ENCODE measurements around the gene SHANK1. TPM values are rescaled to one million over a fixed set of nuclear protein-coding genes. Genes with fewer than 3 reads are reported as not detected.
A peak's percentile ranks its signal among the peaks of the same experiment; 100 is the strongest.

SHANK1 gene
- total and polyA plus RNA-seq, 2 of the 4 experiments (the other 2 are of a cell fraction): 6.1 to 6.7 TPM

- Histone ChIP-seq H3K4me3 (ENCODE audit: insufficient read depth, low read depth, low read length) (no peak overlapping the region), H2AK5ac (ENCODE audit: low read depth, low read length) (no peak overlapping the region), H3K23ac (ENCODE audit: low read depth, low read length) (no peak overlapping the region), H4K91ac (ENCODE audit: insufficient read depth, low read depth, low read length) (no peak overlapping the region), H3K4me2 (ENCODE audit: low read depth, low read length) (no peak overlapping the region), H3K9me1 (ENCODE audit: insufficient read depth, low read length) (peaks cover 5% of the 10 kb centered on the region; the same call in 1 of the 2 replicates), H3K27me3 (ENCODE audit: control insufficient read depth, insufficient read depth, low read length) (peaks cover 7% of the 10 kb centered on the region), H2AFZ (replicated peaks; ENCODE audit: low read length, poor library complexity) (no peak overlapping the region), H2BK20ac (ENCODE audit: low read depth, low read length) (no peak overlapping the region), H3K79me1 (ENCODE audit: low read depth in 1 of 2, low read length in 2 of 2) (no peaks in the 10 kb centered on the region), H3K9me3 (ENCODE audit: control insufficient read depth, insufficient read depth, low read length) (no peaks in the 10 kb centered on the region), H3K27ac (ENCODE audit: insufficient read depth, low read length) (no peak overlapping the region), H2BK15ac (ENCODE audit: low read depth, low read length) (no peak overlapping the region), H4K20me1 (ENCODE audit: insufficient read depth, low read length) (no peaks in the 10 kb centered on the region; the same call in 1 of the 2 replicates), H3K4me1 (ENCODE audit: control insufficient read depth, insufficient read depth, low read length) (peaks cover 2% of the 10 kb centered on the region; the same call in 1 of the 2 replicates), H2BK5ac (ENCODE audit: low read depth, low read length, poor library complexity, severe bottlenecking) (no peak overlapping the region), H2BK120ac (ENCODE audit: low read depth, low read length) (no peak overlapping the region), H3K36me3 (ENCODE audit: control insufficient read depth, insufficient read depth, low read length) (no peaks in the 10 kb centered on the region), H3K4ac (ENCODE audit: low read depth, low read length) (no peak overlapping the region), H3K9ac (ENCODE audit: low read depth, low read length) (no peak overlapping the region), H4K5ac (ENCODE audit: low read depth, low read length) (no peak overlapping the region), H3K14ac (replicated peaks; ENCODE audit: low read depth, low read length) (no peak overlapping the region), H2AK9ac (replicated peaks; ENCODE audit: low read depth, low read length, poor library complexity) (no peak overlapping the region), H3K56ac (ENCODE audit: extremely low read depth, insufficient read depth, low read length) (no peak overlapping the region), H4K8ac (ENCODE audit: low read depth in 2 of 2, low read length in 2 of 2) (no peak overlapping the region), H3K18ac (ENCODE audit: low read depth, low read length) (no peak overlapping the region)
- no peak for DNase-seq
- TF ChIP-seq, protein P1, sequence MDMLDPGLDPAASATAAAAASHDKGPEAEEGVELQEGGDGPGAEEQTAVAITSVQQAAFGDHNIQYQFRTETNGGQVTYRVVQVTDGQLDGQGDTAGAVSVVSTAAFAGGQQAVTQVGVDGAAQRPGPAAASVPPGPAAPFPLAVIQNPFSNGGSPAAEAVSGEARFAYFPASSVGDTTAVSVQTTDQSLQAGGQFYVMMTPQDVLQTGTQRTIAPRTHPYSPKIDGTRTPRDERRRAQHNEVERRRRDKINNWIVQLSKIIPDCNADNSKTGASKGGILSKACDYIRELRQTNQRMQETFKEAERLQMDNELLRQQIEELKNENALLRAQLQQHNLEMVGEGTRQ (IDR thresholded peaks at IDR 0.05; ENCODE audit: low read depth, low read length): peak; percentile 23; the same call in 1 of the 2 replicates
- no peak for TF ChIP-seq SMC3 (IDR thresholded peaks at IDR 0.05; ENCODE audit: low read depth, low read length)
- dilution Hi-C loops (cut with HindIII; ENCODE audit: low sequenced_read_pairs, unreplicated experiment) (no loop called here), in situ Hi-C loops (cut with MboI; ENCODE audit: low sequenced_read_pairs) (no loop called here), intact Hi-C loops (cut with micrococcal nuclease) (no loop called here)
- POLR2A ChIA-PET (ENCODE audit: unreplicated experiment): no interaction called here
- no peak for ATAC-seq (ENCODE audit: low read depth)
- BruUV-seq (replicated peaks): no TSS peak
- CTCF ChIA-PET: no interaction called here
Observed at GRCh38 chr19:50654882-50655281, 64.7 kb downstream of the SHANK1 start.
